CD14-positive monocyte (primary cell): ENCODE data around the gene PRRC2A. TPM values are rescaled to one million over a fixed set of nuclear protein-coding genes. Genes with fewer than 3 reads are reported as not detected.
A peak's percentile ranks its signal among the peaks of the same experiment; 100 is the strongest.

ENCODE experiments used
- DNase-seq, 3 donors: peaks; one replicate each; pipeline ENCODE4 v3.0.0-alpha.2; 2011 to 2022
- H2AFZ ChIP-seq: 2 replicates; pipeline ENCODE4 v1.6.0; 2012; ENCODE audit warnings: mild to moderate bottlenecking, low read depth, low read length, inconsistent platforms; ENCODE audit not compliant: insufficient read depth, poor library complexity, severe bottlenecking
- H3K27ac ChIP-seq, 2 donors: 1 replicate in 1 of 2; 2 replicates in 1 of 2; pipeline ENCODE4 v1.5.1; 2012 to 2013; ENCODE audit warnings: low read length in 2 of 2, control low read depth in 1 of 2, inconsistent platforms in 1 of 2, low read depth in 1 of 2, mild to moderate bottlenecking in 1 of 2
- H3K27me3 ChIP-seq, 2 donors: one replicate each; pipeline versions ENCODE4 v1.6.0 to v1.6.1; 2011 to 2013; ENCODE audit warnings: low read length in 2 of 2; ENCODE audit not compliant: control insufficient read depth in 2 of 2, insufficient read depth in 2 of 2
- H3K36me3 ChIP-seq, 2 donors: replicated peaks in 1 of 2; 1 replicate in 1 of 2; 2 replicates in 1 of 2; pipeline versions ENCODE4 v1.5.1 to v1.6.1; 2012 to 2013; ENCODE audit warnings: low read length in 2 of 2, control low read depth in 1 of 2, inconsistent platforms in 1 of 2, mild to moderate bottlenecking in 1 of 2; ENCODE audit not compliant: insufficient read depth in 2 of 2, control insufficient read depth in 1 of 2
- H3K4me1 ChIP-seq, 2 donors: 1 replicate in 1 of 2; 2 replicates in 1 of 2; pipeline versions ENCODE4 v1.5.1 to v1.6.1; 2012 to 2013; ENCODE audit warnings: low read length in 2 of 2, control low read depth in 1 of 2, inconsistent platforms in 1 of 2, mild to moderate bottlenecking in 1 of 2, moderate library complexity in 1 of 2; ENCODE audit not compliant: insufficient read depth in 2 of 2, control insufficient read depth in 1 of 2
- H3K4me2 ChIP-seq: replicated peaks from 2 replicates; pipeline ENCODE3; 2012; ENCODE audit warnings: low read length, moderate library complexity, mild to moderate bottlenecking; ENCODE audit not compliant: poor library complexity, severe bottlenecking; ENCODE audit errors: extremely low read depth
- H3K4me3 ChIP-seq, 3 experiments: fragments of 200-600 bp in 1 of 3; sonication (generic) in 1 of 3; replicated peaks in 1 of 3; 1 replicate in 2 of 3; 2 replicates in 1 of 3; pipeline ENCODE4 v1.5.1; 2011 to 2013; ENCODE audit warnings: low read length in 3 of 3, mild to moderate bottlenecking in 3 of 3, control low read depth in 2 of 3, low read depth in 2 of 3, inconsistent platforms in 1 of 3, moderate library complexity in 1 of 3
- H3K79me2 ChIP-seq: 2 replicates; pipeline ENCODE4 v1.6.0; 2012; ENCODE audit warnings: mild to moderate bottlenecking, control low read depth, inconsistent platforms, low read length, moderate library complexity; ENCODE audit not compliant: insufficient read depth
- H3K9ac ChIP-seq: 2 replicates; pipeline ENCODE4 v1.6.0; 2017; ENCODE audit warnings: low read length, mild to moderate bottlenecking; ENCODE audit not compliant: insufficient read depth, poor library complexity, severe bottlenecking
- H3K9me3 ChIP-seq, 2 donors: replicated peaks in 1 of 2; 1 replicate in 1 of 2; 2 replicates in 1 of 2; pipeline versions ENCODE4 v1.5.1 to v1.6.1; 2012 to 2013; ENCODE audit warnings: low read length in 2 of 2, control low read depth in 1 of 2; ENCODE audit not compliant: control insufficient read depth in 1 of 2, insufficient read depth in 1 of 2
- H4K20me1 ChIP-seq: 2 replicates; pipeline ENCODE4 v1.6.0; 2012; ENCODE audit warnings: mild to moderate bottlenecking, low read length, control low read depth, moderate library complexity; ENCODE audit not compliant: insufficient read depth
- H3K27ac Mint-ChIP-seq, 7 donors: one replicate each; pipeline ENCODE4 v1.8.0; 2020; ENCODE audit warnings: mild to moderate bottlenecking in 7 of 7, mixed read lengths in 7 of 7, moderate library complexity in 6 of 7, inconsistent platforms in 2 of 7
- H3K27me3 Mint-ChIP-seq, 3 donors: one replicate each; pipeline ENCODE4 v1.8.0; 2021 to 2022; ENCODE audit warnings: low read depth in 3 of 3, mild to moderate bottlenecking in 3 of 3, mixed read lengths in 3 of 3, moderate library complexity in 3 of 3, inconsistent platforms in 1 of 3
- H3K36me3 Mint-ChIP-seq, 2 donors: one replicate each; pipeline ENCODE4 v1.8.0; 2020; ENCODE audit warnings: mixed read lengths in 2 of 2, inconsistent platforms in 1 of 2, mild to moderate bottlenecking in 1 of 2
- H3K4me1 Mint-ChIP-seq: one replicate; pipeline ENCODE4 v1.8.0; 2020; ENCODE audit warnings: mild to moderate bottlenecking, mixed read lengths
- H3K4me3 Mint-ChIP-seq, 2 donors: one replicate each; pipeline ENCODE4 v1.8.0; 2020; ENCODE audit warnings: mild to moderate bottlenecking in 2 of 2, mixed read lengths in 2 of 2, moderate library complexity in 1 of 2
- H3K9me3 Mint-ChIP-seq, 7 donors: one replicate each; pipeline ENCODE4 v1.8.0; 2020 to 2022; ENCODE audit warnings: mixed read lengths in 7 of 7, mild to moderate bottlenecking in 6 of 7, moderate library complexity in 6 of 7, inconsistent platforms in 2 of 7
- CTCF ChIP-seq: fragments of 200-600 bp; IDR thresholded peaks from one replicate; pipeline ENCODE4 v1.8.0; 2022; ENCODE audit warnings: antibody characterized with exemption, mild to moderate bottlenecking
- WGBS: methylation state at CpG from one replicate; pipeline ENCODE4 v1.1.5; 2013; ENCODE audit warnings: missing lambda C conversion rate; ENCODE audit not compliant: insufficient coverage; 5-methylcytosine and 5-hydroxymethylcytosine counted together
- intact Hi-C, 2 donors: fragments of 100-400 bp; cut with micrococcal nuclease; formaldehyde crosslinking; loops; one replicate each; pipeline versions ENCODE4 v1.15.0 to v1.15.1; 2023
- polyA plus RNA-seq, 3 donors: library from polyadenylated mRNA; depleted of rRNA in 1 of 3; unstranded in 2 of 3; stranded (reverse) in 1 of 3; fragments of 300-500 nt in 2 of 3; fragments of >200 nt in 1 of 3; fragmentation: Illumina TruSeq in 2 of 3; gene quantifications; 1 replicate in 2 of 3; 2 replicates in 1 of 3; pipeline ENCODE4 v1.2.3, GENCODE V29; 2012 to 2021

Gene PRRC2A
- polyA plus RNA-seq, 3 donors = 1.2 to 76.7 (median 2.3) TPM

- Histone ChIP-seq H3K4me1 (peaks cover 36 to 43% of the 10 kb centered on the region in 2 donors), H3K27ac (peak overlapping the region; percentile 24 to 95), H3K9me3 (no peaks in the 10 kb centered on the region), H3K9ac (no peak overlapping the region), H3K4me3 (peak overlapping the region in 1 of 3 experiments; percentile 97), H3K79me2 (peaks cover 88% of the 10 kb centered on the region), H3K27me3 (no peaks in the 10 kb centered on the region), H3K4me2 (peak overlapping the region; percentile 95), H4K20me1 (peaks cover 25% of the 10 kb centered on the region), H3K36me3 (peaks cover 38 to 45% of the 10 kb centered on the region in 2 donors), H2AFZ (no peak overlapping the region)
- Mint-ChIP-seq H3K36me3 (peaks cover 40 to 53% of the 10 kb centered on the region in 2 donors), H3K27ac (peak overlapping the region; percentile 73 to 100 (median 95)), H3K4me3 (peak overlapping the region; percentile 89 to 96), H3K4me1 (peaks cover 40% of the 10 kb centered on the region), H3K9me3 (no peaks in the 10 kb centered on the region), H3K27me3 (peaks cover 0 to 1% (median 0%) of the 10 kb centered on the region in 3 donors)
- intact Hi-C loops = loop anchor here (2.0 to 5.0 kb wide), 2 partner anchors 31 to 45 kb away; partner anchors contain the start of genes BAG6 (in 2 of the 2), CSNK2B (in 1 of the 2) and LY6G5B (in 1 of the 2)
- DNase-seq = no peak
- TF ChIP-seq CTCF = no peak
- 18% methylated on average over 1 of the region's 4 CpGs for WGBS
These were observed 1.5 kb downstream of the PRRC2A start for GRCh38 chr6:31621991-31622390.

DNA sequence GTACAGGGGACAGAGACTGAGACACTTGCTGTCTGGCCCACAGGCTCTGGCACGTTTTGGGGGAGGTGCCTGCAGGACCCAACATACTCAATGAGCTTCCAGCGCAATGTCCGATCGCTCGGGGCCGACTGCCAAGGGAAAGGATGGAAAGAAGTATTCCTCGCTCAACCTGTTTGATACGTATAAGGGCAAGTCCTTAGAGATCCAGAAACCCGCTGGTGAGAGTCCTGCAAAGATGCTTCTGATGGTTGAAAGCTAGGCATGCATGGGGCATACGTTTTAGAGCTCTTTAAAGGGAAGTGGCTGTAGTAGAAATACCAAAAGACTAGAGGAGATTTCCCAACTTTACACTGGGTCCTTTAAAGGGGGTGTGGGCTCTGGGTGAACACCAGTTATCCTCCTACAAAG lies 2.2 kb downstream of the PRRC2A start:
- peak overlapping the region in 1 of 2 donors; percentile 37 for H3K4me3 Mint-ChIP-seq
- H3K9ac ChIP-seq = no peak overlapping the region

More for the DNA sequence above, 2.2 kb downstream of the PRRC2A start:
- Mint-ChIP-seq H3K36me3 (peaks cover 45 to 54% of the 10 kb centered on the region in 2 donors), H3K9me3 (no peaks in the 10 kb centered on the region), H3K27ac (peak overlapping the region; percentile 73 to 100 (median 86)), H3K27me3 (peaks cover 0 to 1% (median 0%) of the 10 kb centered on the region in 3 donors), H3K4me1 (peaks cover 34% of the 10 kb centered on the region)
- peak in 2 of 3 donors; percentile 34 to 37 for DNase-seq
- peaks cover 31 to 36% of the 10 kb centered on the region in 2 donors for H3K4me1 ChIP-seq
- 44% methylated on average over 1 of the region's 10 CpGs for WGBS
- TF ChIP-seq CTCF = no peak
- peak overlapping the region; percentile 95 for H3K4me2 ChIP-seq
- no peak overlapping the region for H2AFZ ChIP-seq
- H3K4me3 ChIP-seq = peak overlapping the region in 1 of 3 experiments; percentile 97
- H3K36me3 ChIP-seq = peaks cover 42 to 47% of the 10 kb centered on the region in 2 donors
- H3K9me3 ChIP-seq = no peaks in the 10 kb centered on the region
- H4K20me1 ChIP-seq = peaks cover 31% of the 10 kb centered on the region
- H3K27me3 ChIP-seq = no peaks in the 10 kb centered on the region
- H3K27ac ChIP-seq = peak overlapping the region; percentile 36 to 95
- intact Hi-C loops = loop anchor here in 1 of 2 donors (5.0 kb wide), 1 partner anchor 45 kb away; the partner anchor contains the start of genes CSNK2B and LY6G5B
- H3K79me2 ChIP-seq = peaks cover 86% of the 10 kb centered on the region
